GDM1 (cell line): ENCODE data around the gene CDC45.

Source experiments
- DNase-seq: peaks from one replicate; lab custom pipeline; 2025; lab: John Stamatoyannopoulos, UW

CDC45 gene

GRCh38 chr22:19469421-19469820 lies 10.3 kb upstream of the CDC45 start:
- DNase-seq: no peak

- no peak for DNase-seq
Observed at GRCh38 chr22:19470010-19470409, 9.7 kb upstream of the CDC45 start.

- no peak for DNase-seq
Observed at GRCh38 chr22:19471572-19471971, 8.1 kb upstream of the CDC45 start.

- DNase-seq: no peak
Observed at GRCh38 chr22:19472233-19472632, 7.5 kb upstream of the CDC45 start.

- no peak for DNase-seq
Observed at GRCh38 chr22:19473578-19473977, 6.1 kb upstream of the CDC45 start.

GRCh38 chr22:19476023-19476422 lies 3.7 kb upstream of the CDC45 start:
- no peak for DNase-seq

GRCh38 chr22:19477321-19478044 lies 2.2 kb upstream of the CDC45 start:
- DNase-seq: no peak

- no peak for DNase-seq
Observed at GRCh38 chr22:19478045-19478900, 1.4 kb upstream of the CDC45 start.

GRCh38 chr22:19478901-19479354 lies 792 bp upstream of the CDC45 start, which contains the start of gene UFD1:
TSS of gene UFD1 (minus strand) at chr22:19479193. CDS start at chr22:19479085, 108 bp downstream.
- DNase-seq: peak; percentile 71

GRCh38 chr22:19480173-19480568 lies 451 bp downstream of the CDC45 start:
- no peak for DNase-seq

GRCh38 chr22:19480789-19481188 lies 1.1 kb downstream of the CDC45 start:
- no peak for DNase-seq

GRCh38 chr22:19482297-19482696 lies 2.6 kb downstream of the CDC45 start:
- DNase-seq: no peak

GRCh38 chr22:19483481-19484244 lies 3.9 kb downstream of the CDC45 start:
- DNase-seq: no peak

- DNase-seq: no peak
Observed at GRCh38 chr22:19488285-19488684, 8.6 kb downstream of the CDC45 start.

GRCh38 chr22:19488884-19489843 lies 9.4 kb downstream of the CDC45 start:
- DNase-seq: no peak

- no peak for DNase-seq
Observed at GRCh38 chr22:19490628-19491230, 11.0 kb downstream of the CDC45 start.

- no peak for DNase-seq
Observed at GRCh38 chr22:19492504-19493174, 12.9 kb downstream of the CDC45 start.

GRCh38 chr22:19494001-19494560 lies 14.4 kb downstream of the CDC45 start:
- no peak for DNase-seq

GRCh38 chr22:19494676-19495173 lies 15.0 kb downstream of the CDC45 start:
- DNase-seq: no peak
